GM23338 (cell line): ENCODE results near the gene IER5L. TPM values are rescaled to one million over a fixed set of nuclear protein-coding genes. Genes with fewer than 3 reads are reported as not detected.
A peak's percentile ranks its signal among the peaks of the same experiment; 100 is the strongest.

Experiments used
- ATAC-seq: fragments of 200-7000 bp; cut with Tn5 transposase; 3 replicates; pipeline ENCODE4 v1.9.1; 2020
- DNase-seq: peaks from one replicate; pipeline ENCODE4 v3.0.0-alpha.2; 2015; ENCODE audit warnings: low spot score
- H2AFZ ChIP-seq: fragments of 200-600 bp; sonication (generic); 2 replicates; pipeline ENCODE4 v1.8.0; 2016; ENCODE audit warnings: antibody characterized with exemption, mild to moderate bottlenecking, moderate library complexity
- H3F3A ChIP-seq: fragments of 200-600 bp; sonication (generic); replicated peaks from 2 replicates; pipeline ENCODE4 v1.8.0; 2017; ENCODE audit warnings: antibody characterized with exemption, mixed run types, low read depth
- H3K27ac ChIP-seq: fragments of 200-600 bp; sonication (generic); 2 replicates; pipeline ENCODE4 v1.6.1; 2016; ENCODE audit warnings: low read depth
- H3K27me3 ChIP-seq: fragments of 200-600 bp; sonication (generic); 2 replicates; pipeline ENCODE4 v1.8.0; 2016; ENCODE audit warnings: mild to moderate bottlenecking, mixed run types, moderate library complexity; ENCODE audit not compliant: insufficient read depth
- H3K36me3 ChIP-seq: fragments of 200-600 bp; sonication (generic); 2 replicates; pipeline ENCODE4 v1.8.0; 2016; ENCODE audit warnings: mild to moderate bottlenecking; ENCODE audit not compliant: insufficient read depth
- H3K4me1 ChIP-seq: fragments of 200-600 bp; sonication (generic); 2 replicates; pipeline ENCODE4 v1.8.0; 2016; ENCODE audit warnings: mild to moderate bottlenecking, moderate library complexity; ENCODE audit not compliant: insufficient read depth
- H3K4me2 ChIP-seq: fragments of 200-600 bp; sonication (generic); 2 replicates; pipeline ENCODE4 v1.7.1; 2017; ENCODE audit warnings: mixed run types
- H3K4me3 ChIP-seq: fragments of 200-600 bp; sonication (generic); 2 replicates; pipeline ENCODE4 v1.6.1; 2016; ENCODE audit warnings: mixed run types
- H3K79me2 ChIP-seq: fragments of 200-600 bp; sonication (generic); replicated peaks from 2 replicates; pipeline ENCODE4 v1.8.0; 2017; ENCODE audit warnings: mild to moderate bottlenecking; ENCODE audit not compliant: insufficient read depth
- H3K9me2 ChIP-seq: fragments of 200-600 bp; sonication (generic); 2 replicates; pipeline ENCODE4 v1.8.0; 2017; ENCODE audit not compliant: insufficient read depth
- H4K20me1 ChIP-seq: fragments of 200-600 bp; sonication (generic); replicated peaks from 2 replicates; pipeline ENCODE4 v1.8.0; 2017; ENCODE audit warnings: mild to moderate bottlenecking; ENCODE audit not compliant: insufficient read depth
- H3K27ac Mint-ChIP-seq: 2 replicates; pipeline ENCODE4 v1.8.0; 2020; ENCODE audit warnings: inconsistent platforms, mild to moderate bottlenecking, moderate library complexity, mixed read lengths
- H3K27me3 Mint-ChIP-seq: 3 replicates; pipeline ENCODE4 v1.8.0; 2022; ENCODE audit warnings: low read depth, mild to moderate bottlenecking, moderate library complexity, mixed read lengths, inconsistent platforms; ENCODE audit not compliant: insufficient read depth, poor library complexity
- H3K36me3 Mint-ChIP-seq: 3 replicates; pipeline ENCODE4 v1.8.0; 2021; ENCODE audit warnings: low read depth, mild to moderate bottlenecking, inconsistent platforms, moderate library complexity, mixed read lengths
- H3K4me1 Mint-ChIP-seq: 3 replicates; pipeline ENCODE4 v1.8.0; 2020; ENCODE audit warnings: mild to moderate bottlenecking, inconsistent platforms, mixed read lengths
- H3K4me3 Mint-ChIP-seq: 3 replicates; pipeline ENCODE4 v1.8.0; 2021; ENCODE audit warnings: moderate library complexity, mild to moderate bottlenecking, inconsistent platforms, mixed read lengths
- H3K9me3 Mint-ChIP-seq: 3 replicates; pipeline ENCODE4 v1.8.0; 2020; ENCODE audit warnings: moderate library complexity, mild to moderate bottlenecking, inconsistent platforms, mixed read lengths
- CREB1 ChIP-seq: fragments of 250-450 bp; sonication (Bioruptor Pico); IDR thresholded peaks from 2 replicates; pipeline ENCODE4 v1.5.0; 2020; ENCODE audit warnings: low read depth, mild to moderate bottlenecking, moderate library complexity
- CTCF ChIP-seq, 2 experiments: fragments of 200-600 bp in 1 of 2; sonication (generic) in 1 of 2; conservative IDR thresholded peaks; 2 replicates each; pipeline versions ENCODE4 v1.5.1 to v1.6.1; 2016 to 2017; ENCODE audit warnings: antibody characterized with exemption in 2 of 2, low read depth in 2 of 2, mild to moderate bottlenecking in 2 of 2, moderate library complexity in 1 of 2
- EZH2 ChIP-seq: fragments of 200-600 bp; sonication (generic); IDR thresholded peaks from one replicate; pipeline ENCODE4 v1.8.0; 2017; ENCODE audit warnings: antibody characterized with exemption, mild to moderate bottlenecking, low read depth; ENCODE audit not compliant: unreplicated experiment
- EZH2phosphoT487 ChIP-seq: fragments of 200-600 bp; sonication (generic); IDR thresholded peaks from one replicate; pipeline ENCODE4 v1.8.1; 2018; ENCODE audit warnings: antibody characterized with exemption; ENCODE audit not compliant: unreplicated experiment
- JUNB ChIP-seq: IDR thresholded peaks from one replicate; pipeline ENCODE4 v1.6.1; 2016; ENCODE audit warnings: antibody characterized with exemption; ENCODE audit not compliant: unreplicated experiment
- NANOG ChIP-seq: IDR thresholded peaks from 2 replicates; pipeline ENCODE4 v1.6.1; 2016; ENCODE audit warnings: antibody characterized with exemption, borderline replicate concordance
- POLR2AphosphoS5 ChIP-seq: IDR thresholded peaks from 2 replicates; pipeline ENCODE4 v1.6.1; 2016; ENCODE audit warnings: antibody characterized with exemption, low read depth
- STAT1 ChIP-seq: IDR thresholded peaks from one replicate; pipeline ENCODE4 v1.6.1; 2016; ENCODE audit warnings: antibody characterized with exemption; ENCODE audit not compliant: unreplicated experiment
- ZNF462 ChIP-seq: fragments of 250-450 bp; sonication (Bioruptor Pico); IDR thresholded peaks from 2 replicates; pipeline ENCODE4 v1.5.0; 2020; ENCODE audit warnings: mild to moderate bottlenecking, moderate library complexity
- polyA plus RNA-seq: library from polyadenylated mRNA; unstranded; fragments of >200 nt; fragmentation: Nextera tagmentation; extraction: Ambion mirVana; gene quantifications from 2 replicates; pipeline ENCODE4 v1.2.1, GENCODE V29; 2016
- total RNA-seq: library from RNA; depleted of rRNA; stranded (reverse); fragments of >200 nt; shearing (Covaris generic); gene quantifications from 2 replicates; pipeline ENCODE4 v1.2.3, GENCODE V29; 2014

Gene IER5L
- total and polyA plus RNA-seq, 2 experiments from 2014 or later = 0.19 to 0.90 TPM

GRCh38 chr9:129211686-129212085 is 33.6 kb upstream of the IER5L start:
- Mint-ChIP-seq H3K36me3 (peaks cover 8% of the 10 kb centered on the region; the same call in 2 of the 3 replicates), H3K4me1 (peaks cover 29% of the 10 kb centered on the region), H3K9me3 (no peaks in the 10 kb centered on the region), H3K27me3 (peaks cover 18% of the 10 kb centered on the region), H3K27ac (no peak overlapping the region), H3K4me3 (peak overlapping the region; percentile 25; the same call in 1 of the 3 replicates)
- peaks cover 6% of the 10 kb centered on the region; the same call in 1 of the 2 replicates for H3F3A ChIP-seq
- H4K20me1 ChIP-seq = peaks cover 6% of the 10 kb centered on the region
- H3K4me1 ChIP-seq = peaks cover 21% of the 10 kb centered on the region
- 0 out of 2 replicates have a peak overlapping the region, but pooled peaks have one; percentile 20 for H3K4me3 ChIP-seq
- TF ChIP-seq NANOG = no peak
- TF ChIP-seq EZH2phosphoT487 = no peak
- no peak for TF ChIP-seq CREB1 (CRISPR knock-in tag)
- TF ChIP-seq EZH2 = no peak
- no peak for TF ChIP-seq JUNB
- TF ChIP-seq POLR2AphosphoS5 = no peak
- no peak for TF ChIP-seq CTCF (conservative IDR thresholded peaks at IDR 0.05; ENCODE audit: low read depth in 2 of 2)
- no peak for TF ChIP-seq STAT1
- no peak for TF ChIP-seq ZNF462 (CRISPR knock-in tag)
- ATAC-seq (no peak), DNase-seq (peak; percentile 36)
- no peak overlapping the region for H2AFZ ChIP-seq
- H3K79me2 ChIP-seq = peaks cover 29% of the 10 kb centered on the region
- no peak overlapping the region for H3K27ac ChIP-seq
- H3K9me2 ChIP-seq = no peaks in the 10 kb centered on the region
- no peak overlapping the region for H3K4me2 ChIP-seq
- no peaks in the 10 kb centered on the region for H3K36me3 ChIP-seq
- H3K27me3 ChIP-seq = no peaks in the 10 kb centered on the region
